ENCODE measurements around the gene CAGE1. TPM values are rescaled to one million over a fixed set of nuclear protein-coding genes. Genes with fewer than 3 reads are reported as not detected.

The CAGE1 gene
- not detected for polyA plus RNA-seq (2013, experiment 1 of 2; ENCODE audit: insufficient read length)
- 0.10 TPM for polyA plus RNA-seq (2013, experiment 2 of 2; ENCODE audit: insufficient read length)

DNA sequence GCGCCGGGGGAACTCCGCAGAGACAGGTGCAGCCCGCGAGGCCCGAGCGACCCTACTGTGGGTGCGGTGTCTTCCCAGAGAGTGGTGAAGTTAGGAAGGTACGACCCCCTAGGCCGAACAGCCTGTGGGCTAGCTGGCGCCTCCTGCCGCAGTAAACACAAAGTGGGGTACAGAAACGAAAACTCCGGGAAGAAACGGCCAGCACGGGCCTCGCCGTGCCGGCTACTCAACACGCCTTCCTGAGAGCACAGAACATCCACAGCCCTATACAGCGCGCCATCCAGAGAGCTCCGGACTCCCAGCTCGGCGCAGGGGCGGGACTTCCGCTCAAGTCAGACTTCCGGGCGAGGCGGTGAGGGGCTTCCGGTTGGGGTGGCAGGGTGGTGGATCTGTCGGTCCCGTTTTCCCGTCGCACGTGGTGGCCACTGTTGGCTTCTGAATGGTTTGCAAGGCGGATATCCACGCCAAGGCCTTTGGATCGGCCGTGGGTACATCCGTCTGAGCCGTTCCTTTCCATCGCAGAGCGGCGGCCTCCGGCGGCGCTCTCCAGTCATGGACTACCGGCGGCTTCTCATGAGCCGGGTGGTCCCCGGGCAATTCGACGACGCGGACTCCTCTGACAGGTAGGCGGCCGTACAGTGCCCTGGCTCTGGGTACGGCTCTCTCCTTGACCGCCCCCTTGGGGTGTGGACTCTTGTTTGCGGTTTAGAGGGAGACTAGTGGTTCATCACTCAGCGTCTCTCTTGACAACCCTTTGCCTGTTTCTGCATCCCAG is at the start of gene CAGE1, which contains the start of gene RIOK1:
CAGE1 (minus strand) TSS at position 292 of the 775 bp plus-strand sequence. CDS start 2,569 bp downstream, outside the sequence.
RIOK1 (plus strand) TSS at position 358 of the 775 bp plus-strand sequence; CDS start at position 553, 195 bp downstream.
- DNase-seq: peak; percentile 96

DNA sequence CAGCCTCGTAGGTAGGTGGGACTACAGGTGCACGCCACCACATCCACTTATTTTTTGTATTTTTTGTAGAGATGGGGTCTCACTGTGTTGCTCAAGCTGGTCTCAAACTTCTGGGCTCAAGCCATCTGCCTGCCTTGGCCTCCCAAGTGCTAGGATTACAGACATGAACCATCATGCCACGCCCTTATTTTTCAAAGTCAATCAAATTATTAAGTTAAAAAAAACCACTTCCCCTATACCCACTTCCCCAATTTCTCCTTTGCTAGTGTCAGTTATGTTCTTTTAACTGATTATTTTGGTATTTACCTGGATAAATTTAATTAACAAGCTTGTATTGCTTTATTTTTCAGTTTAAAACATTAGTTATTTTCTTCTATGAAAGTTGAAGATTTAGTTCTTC is 49.7 kb upstream of the CAGE1 start:
- DNase-seq: no peak

DNA sequence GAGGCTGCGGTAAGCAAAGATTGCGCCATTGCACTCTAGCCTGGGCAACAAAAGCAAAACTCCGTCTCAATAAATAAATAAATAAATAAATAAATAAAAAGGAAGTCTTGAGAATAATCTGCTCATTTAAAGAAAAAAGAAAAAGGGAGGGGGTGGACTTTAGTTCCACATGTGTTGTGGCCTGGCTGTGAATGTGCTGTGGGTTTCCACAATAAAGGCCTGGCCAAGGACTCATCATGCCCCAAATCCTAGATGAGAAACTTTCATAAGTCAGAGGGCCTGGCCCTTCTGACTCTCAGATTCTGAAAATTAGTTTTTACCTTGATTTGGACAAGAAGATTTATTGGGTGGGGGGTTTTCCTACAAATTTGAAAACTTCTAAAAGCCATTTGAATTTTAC is 48.5 kb upstream of the CAGE1 start:
- peak; percentile 19 for DNase-seq

DNA sequence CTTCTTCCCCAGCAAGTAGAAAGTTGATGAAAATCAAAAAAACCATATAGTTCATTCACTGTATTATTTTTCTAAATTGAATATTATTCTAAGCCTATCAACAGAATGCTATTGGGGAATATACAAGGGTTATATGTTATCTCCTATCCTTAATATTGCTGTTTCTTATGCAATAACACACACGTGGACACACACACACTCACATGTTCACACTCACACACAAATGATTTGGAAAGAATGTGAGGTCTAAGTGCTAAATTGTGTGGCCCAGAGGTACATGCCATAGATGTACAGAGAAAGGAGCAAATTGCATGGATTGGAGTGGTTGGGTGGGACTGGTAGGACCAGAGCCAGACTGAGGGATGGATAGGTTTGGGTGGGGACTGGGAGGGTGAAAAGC is 45.1 kb upstream of the CAGE1 start:
- no peak for DNase-seq

DNA sequence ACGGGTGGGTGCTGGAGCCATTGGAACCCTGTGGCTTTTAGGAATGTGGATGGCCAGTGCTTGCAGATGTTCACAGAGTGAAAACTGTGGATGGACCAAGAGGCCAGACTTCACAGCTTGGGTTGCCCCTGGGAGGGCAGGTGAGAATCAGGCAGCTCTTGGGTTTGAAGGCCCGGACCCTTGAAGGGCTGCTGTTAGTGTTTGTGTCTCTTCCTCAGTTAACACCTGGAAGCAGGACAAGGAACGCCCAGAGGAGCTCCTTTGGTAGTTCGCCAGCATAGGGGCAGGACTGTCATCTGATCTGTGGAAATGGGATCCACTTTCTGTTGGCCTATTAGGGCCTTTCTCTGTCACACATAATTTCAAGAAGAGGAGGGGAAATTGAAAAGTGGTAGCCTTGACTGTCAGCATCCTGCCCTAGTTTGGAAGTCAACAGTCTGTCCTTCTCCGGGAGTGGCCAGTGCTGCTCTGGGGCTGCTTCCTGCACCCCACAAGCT is 43.6 kb upstream of the CAGE1 start:
- peak; percentile 14 for DNase-seq

DNA sequence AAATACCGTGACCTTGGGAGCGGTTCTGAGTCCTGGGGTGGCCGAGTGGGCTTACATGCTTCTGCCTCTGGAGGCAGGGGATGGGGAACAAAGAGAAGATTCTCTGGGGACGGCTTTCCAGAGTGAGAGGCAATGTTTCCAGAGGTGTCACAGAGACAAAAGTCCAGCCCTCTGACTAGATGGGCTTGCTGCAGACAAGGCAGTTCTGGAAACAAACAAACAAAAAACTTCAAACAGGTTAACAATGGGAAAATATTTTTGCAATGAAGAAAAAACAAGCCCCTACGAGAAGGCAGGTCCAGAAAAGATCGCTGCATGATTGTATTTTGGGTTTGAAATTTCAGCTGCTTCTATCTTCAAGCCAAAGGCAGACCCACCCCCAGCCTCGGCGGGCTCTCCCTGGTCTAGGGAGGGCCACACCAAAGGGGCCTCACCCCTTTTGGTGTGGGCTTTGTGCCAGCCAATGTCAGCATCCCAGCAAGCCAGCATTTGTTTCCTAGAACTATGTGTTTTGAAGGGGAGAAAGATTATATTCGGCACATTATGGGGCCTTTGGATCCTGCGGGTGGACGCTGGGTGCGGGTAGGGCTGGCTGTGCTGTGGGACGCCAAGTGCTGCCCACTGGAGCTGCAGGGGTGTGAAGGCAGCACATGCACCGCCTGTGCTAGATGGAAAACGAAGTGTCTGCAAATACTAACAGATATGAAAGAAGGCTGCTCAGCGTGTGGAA is 43.0 kb upstream of the CAGE1 start:
- DNase-seq: peak; percentile 31

DNA sequence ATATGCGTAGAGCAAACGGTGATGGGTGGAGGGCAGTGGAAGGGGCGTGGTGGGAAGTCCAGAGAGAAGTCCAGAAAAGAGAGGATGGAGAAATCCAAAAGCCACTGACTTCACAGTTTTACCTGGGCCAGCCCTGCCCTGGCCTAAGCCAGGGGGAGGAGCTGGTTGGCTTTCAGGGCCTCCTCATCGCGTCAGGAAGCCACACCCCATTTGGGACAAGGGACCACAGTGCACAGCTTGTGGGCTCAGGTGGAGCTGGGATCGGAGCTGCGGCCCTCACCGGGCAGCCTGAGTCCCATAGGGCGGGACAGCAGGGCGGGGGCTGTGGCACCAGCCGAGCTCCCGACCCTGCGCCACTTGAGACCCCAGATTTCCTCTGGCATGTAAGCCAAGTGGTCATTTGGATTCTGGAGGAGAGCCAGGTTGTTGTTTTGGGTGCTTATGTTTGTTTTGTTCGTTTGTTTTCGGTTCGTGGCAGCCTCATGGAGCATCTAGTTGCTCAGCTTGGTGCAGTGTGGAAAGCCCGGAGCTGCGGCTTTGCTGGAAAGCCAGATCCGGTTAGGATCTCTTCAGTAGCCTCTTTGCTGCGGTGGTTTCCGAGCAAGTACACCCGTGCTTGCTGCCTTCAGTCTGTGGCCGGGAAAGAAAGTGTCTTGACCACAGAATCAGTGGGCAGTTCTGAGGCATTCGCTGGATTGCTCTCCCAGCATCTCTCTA is 42.3 kb upstream of the CAGE1 start:
- DNase-seq: peak; percentile 27

DNA sequence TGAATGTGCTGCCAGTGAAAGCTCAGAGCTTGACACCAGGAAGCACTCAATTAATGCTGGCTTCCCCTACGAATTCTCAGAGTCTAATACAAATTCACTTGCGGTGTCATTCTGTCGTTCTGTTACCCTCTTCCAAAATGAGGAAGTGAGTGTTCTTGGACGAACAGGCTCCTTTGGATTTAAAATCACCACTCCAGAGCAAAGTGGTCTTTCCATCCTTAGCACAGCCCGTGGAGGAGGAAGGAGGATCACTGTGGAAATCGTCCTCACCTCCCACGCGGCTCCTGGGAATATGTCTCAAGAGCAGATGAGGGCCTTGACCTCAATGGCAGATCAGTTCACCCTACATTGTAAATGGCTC is 41.8 kb upstream of the CAGE1 start:
- no peak for DNase-seq

DNA sequence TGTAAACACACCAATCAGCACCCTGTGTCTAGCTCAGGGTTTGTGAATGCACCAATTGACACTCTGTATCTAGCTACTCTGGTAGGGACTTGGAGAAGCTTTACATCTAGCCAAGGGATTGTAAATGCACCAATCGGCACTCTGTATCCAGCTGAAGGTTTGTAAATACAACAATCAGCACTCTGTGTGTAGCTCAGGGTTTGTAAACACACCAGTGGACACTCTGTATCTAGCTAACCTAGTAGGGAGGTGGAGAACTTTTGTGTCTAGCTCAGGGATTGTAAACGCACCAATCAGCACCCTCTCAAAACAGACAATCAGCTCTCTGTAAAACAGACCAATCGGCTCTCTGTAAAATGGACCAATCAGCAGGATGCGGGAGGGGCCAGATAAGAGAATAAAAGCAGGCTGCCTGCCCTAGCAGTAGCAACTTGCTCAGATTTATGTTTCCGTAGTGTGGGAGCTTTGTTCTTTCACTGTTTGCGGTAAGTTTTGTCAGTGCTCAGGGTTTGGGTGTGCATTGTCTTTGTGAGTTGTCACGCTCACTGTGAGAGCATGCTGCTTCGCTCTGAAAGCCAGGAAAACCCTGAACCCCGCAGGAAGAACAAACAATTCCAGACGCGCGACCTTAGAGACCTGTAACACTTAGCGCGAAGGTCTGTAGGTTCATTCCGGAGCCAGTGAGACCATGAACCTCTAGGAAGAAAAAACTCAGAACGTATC is 37.1 kb upstream of the CAGE1 start:
- no peak for DNase-seq

DNA sequence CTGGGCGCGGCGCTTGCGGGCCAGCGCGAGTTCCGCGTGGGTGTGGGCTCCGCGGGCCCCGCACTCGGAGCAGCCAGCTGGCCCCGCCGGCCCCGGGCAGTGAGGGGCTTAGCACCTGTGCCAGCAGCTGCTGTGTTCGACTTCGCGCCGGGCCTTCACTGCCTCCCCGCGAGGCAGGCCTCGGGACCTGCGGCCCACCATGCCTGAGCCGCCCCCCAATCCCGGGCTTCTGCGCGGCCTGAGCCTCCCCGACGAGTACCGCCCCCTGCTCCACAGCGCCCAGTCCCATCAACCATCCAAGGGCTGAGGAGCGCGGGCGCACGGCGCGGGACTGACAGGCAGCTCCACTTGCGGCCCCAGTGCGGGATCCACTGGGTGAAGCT is 36.3 kb upstream of the CAGE1 start:
- no peak for DNase-seq

DNA sequence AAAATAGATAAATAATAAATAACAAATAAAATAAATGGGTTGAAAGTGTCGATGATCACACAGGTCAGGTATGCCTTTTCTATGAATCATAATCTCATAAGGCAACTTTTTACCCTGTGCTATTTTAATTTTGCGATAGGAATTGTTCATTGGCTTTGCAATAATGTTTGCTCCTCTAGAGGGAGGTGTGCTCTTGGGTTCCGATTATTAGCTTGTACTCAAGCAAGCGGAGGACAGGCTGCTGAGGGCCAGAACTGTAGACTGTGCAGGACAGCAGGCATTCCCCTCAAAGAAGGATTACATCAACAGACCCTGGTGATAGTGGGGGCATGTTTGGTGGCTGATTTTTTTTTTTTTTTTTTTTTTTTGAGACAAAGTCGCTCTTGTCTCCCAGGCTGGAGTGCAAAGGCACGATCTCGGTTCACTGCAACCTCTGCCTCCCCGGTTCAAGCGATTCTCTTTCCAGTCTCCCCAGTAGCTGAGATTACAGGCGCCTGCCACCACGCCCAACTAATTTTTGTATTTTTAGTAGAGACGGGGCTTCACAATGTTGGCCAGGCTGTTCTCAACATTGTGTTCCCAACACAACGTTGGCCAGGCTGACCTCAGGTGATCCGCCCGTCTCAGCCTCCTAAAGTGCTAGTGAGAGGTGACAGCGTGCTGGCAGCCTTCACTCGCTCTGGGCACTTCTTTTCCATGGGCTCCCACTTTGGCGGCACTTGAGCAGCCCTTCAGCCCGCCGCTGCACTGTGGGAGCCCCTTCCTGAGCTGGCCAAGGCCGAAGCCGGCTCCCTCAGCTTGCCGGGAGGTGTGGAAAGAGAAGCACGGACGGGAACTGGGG is 35.6 kb upstream of the CAGE1 start:
- peak; percentile 74 for DNase-seq

DNA sequence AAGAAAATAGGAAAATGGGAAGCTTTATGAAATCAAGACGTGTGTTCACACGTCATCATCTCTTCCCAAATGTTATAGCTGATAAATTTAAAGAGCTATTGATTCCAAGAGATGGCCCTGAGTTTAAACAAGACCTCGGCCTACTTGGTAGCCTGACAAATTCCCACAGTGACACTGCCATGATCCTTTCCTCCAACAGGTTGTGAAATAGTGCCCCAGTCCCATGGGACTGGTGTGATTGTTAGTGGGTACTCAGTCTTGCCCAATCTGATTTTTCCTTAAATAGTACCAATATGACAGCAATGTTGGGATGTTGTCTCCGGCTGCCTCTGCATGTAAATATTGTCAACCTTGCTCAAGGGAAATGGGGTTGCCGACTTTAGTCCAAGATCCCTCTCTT is 34.5 kb upstream of the CAGE1 start:
- no peak for DNase-seq

DNA sequence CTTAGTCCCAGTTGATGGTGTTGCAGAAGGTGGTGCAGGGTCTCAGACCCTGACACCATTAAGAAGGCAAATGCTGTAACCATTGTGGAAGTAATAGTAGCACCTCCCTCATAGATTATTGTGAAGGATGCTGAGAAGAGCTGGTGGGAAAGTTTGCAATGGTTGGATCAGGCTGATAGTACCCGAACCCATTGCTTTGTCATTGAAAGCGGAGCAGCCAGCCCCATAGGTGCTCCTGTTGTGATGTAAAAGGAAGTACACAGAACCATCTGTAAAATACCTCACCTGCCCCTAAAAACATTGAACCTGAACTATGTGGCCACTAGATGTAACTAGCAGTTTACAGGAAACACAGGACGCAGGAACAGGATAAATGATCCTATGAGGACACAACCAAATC is 31.5 kb upstream of the CAGE1 start:
- DNase-seq: no peak

DNA sequence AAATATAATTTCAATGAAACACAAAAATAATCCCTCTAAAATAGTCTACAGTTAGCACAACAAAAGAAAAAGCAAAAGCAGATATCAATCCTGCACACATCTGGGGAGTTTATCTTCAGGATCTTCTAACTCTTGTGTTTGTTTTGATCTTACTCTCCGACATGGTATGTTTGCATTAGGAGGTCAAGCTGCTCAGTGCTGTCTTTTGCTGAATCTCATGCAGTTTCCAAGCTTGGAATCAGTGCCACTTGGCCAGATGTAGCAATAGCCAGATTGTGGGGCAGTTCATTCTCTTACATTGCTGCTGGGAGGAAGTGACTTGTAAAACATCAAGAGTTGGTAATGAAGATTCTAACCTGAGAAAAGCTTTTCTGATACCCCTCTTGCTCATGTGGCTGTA is 29.5 kb upstream of the CAGE1 start:
- no peak for DNase-seq

DNA sequence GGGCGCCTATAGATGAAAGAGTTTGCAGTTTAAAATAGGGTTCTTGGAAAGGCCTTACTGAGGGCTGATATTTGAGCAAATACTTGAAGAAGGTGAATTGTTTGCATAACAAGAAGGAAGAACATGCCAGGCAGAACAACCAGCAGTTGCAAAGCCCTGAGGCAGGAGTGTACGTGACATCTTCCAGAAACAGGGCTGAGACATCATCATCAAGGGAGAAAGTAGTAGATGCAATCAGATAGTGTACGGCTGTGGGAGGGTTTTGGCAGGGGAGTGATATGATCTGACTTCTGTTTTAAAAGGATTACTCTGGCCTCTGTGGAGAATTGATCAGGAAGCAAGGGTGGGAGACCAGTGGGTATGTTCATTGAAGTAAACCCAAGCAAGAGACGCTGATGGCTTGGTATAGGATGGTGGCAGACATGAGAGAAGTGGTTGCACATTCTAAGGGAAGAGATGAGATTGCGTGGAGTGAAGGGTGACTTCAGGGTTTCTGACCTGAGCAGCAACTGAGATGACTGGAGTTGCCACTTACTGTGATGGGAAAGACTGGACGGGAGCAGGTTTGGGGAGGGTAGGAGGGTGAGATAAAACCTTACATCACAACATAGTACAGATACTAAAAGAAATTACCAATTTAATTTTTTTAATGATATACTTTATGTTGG is 28.8 kb upstream of the CAGE1 start:
- DNase-seq: no peak

DNA sequence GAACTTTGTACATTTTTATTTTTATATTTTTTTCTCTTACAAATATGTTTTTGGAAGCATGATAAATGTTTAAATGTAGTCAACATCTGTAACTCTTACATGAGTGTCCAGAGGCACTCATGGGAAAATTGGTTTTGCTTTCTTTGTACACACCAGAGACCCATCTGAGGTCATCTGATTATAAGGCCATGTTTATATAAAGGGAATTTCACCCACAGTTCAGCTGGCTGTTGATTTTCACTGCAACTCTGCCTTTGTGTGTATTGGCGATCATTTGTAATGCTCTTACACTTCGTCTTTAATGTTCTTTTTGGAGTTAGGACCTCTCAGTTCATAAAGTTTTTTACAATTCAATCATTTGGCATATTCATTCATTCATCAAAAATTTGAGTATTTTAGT is 28.1 kb upstream of the CAGE1 start:
- DNase-seq: no peak

DNA sequence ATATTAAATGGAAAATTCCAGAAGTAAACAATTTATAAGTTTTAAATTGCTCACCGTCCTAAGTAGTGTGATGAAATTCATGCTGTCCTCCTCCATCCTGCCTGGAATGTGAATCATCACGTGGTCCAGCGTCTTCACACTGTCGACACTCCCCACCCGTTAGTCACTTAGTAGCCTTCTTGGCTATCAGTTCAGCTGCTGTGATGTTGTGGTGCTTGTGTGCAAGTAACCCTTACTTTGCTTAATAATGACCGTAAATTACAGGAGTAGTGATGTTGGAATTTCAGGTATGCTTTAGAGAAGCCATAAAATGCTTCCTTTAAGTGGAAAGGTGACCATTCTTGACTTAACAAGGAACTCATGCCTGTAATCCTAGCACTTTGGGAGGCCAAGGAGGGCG is 25.3 kb upstream of the CAGE1 start:
- peak; percentile 60 for DNase-seq

DNA sequence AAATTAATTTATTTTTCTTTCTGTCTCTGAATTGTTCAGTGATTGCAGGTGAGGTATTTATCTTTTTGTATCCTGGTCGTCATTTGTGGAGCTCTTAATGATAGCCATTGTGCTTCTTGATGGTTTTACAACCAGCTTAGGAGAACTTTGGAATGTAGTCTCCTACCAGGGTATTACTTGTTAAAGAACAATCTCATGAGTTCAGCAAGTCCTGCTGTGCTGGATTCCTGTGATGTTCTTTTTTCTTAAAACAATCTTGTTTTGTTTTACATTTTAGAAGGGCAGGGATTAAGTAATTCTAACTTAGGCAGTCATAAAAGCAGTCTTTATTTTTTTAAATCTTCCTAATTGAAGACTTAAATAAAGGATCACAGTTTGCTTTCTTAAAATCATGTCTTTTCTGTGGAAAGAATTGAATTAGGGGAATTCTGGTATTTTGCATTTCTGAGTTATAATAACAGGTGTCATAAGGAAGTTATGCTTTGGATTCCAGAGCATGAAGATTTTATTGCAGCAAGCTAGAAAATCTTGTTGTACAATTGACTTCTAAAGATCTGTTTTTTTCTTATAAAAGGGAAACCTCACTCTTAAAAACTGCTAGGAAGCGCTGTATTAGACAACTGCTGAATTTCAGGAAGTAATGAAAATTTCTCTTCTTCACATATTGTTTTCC is 23.7 kb upstream of the CAGE1 start:
- DNase-seq: no peak

DNA sequence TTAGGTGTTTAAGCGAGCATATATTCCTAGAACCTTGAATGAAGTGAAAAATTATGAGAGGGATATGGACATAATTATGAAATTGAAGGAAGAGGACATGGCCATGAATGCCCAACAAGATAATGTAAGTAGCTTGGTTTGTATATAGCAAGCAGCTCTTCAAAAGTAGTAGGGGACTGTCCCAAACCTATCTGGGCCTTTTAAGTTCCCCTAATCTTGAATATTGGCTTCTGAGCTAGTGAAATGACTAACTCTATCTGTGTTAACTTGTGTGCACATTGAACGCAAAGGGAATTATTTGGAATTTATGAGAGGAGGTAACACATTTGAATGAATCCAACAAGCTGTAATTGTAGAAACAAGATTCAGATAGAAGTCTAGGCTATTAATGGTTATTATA is 21.8 kb upstream of the CAGE1 start:
- DNase-seq: no peak

DNA sequence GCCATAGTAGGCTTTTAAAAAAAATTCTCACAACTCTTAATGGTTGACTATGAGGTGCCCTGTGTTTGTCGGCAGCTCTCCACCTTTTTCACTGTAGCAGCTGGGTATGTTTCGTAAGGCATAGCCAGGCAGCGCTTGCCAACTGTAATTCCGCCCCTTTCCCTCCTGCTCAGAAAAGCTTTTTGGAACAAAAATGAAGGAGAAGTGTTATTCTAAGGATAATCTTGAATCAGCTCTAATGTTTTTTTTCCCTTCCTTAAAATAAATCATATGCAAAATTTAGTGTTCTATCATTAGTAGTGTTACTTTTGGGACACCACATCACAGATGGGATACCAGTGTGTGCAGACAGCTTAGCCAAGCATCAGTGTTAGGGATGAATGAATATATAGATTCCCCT is 21.3 kb upstream of the CAGE1 start:
- DNase-seq: no peak
